Posterior cingulate gyrus (tissue), 11 donors: ENCODE measurements around the gene C7.

ENCODE experiments used
- DNase-seq, 10 donors: peaks; one replicate each; pipeline versions ENCODE4 v3.0.0 to v3.0.0-alpha.2; 2020 to 2021; ENCODE audit warnings: mixed read lengths in 3 of 10
- intact Hi-C: fragments of 100-400 bp; cut with DNase I; formaldehyde crosslinking; loops from one replicate; pipeline ENCODE4 v1.15.1; 2023

C7 gene

DNA sequence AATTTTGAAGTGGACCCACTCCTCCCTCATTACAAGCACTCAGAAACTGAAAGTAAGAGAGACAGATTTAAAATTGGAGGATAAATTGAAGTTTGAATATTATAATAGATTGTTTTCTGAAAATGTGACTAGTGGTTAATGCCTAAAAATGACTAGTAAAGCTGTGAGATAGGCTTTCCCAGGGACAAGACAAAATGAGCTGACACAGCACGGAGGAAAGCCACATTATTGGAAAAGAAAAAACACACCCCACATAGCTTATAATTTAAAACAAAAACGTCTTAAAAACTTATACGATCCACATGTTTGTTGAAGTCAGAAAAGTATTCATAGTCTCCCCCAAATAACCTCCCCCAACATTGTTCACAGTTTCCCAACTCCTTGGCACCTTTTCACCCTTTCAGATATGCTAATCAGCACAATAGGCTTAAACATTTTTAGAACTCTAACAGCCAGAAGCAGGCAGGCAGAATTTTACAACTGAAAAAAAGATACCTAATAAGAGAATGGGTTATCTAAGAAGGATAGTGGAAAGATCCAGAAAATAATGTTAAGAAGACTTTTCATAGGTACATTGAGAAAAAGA lies 6.1 kb downstream of the C7 start:
- intact Hi-C loops: no loop called here
- DNase-seq: no peak

DNA sequence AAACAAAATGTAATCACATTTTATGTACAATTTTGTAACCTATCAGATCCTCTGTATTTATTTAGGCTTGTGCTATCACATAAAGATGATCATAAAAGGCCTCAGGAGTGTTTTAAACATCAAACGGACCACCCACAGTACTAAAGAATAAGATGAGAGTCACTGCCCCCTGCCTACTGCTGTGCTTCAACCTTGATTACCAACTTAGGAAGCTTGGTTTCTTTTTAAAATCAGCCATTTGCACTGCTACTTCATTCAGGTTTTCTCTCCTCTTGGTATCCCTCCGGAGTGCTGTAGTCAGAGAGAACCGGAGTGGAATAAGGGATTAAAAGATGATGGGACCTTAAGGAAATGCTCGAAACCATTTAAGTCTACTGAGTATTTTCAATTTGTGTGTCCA lies 6.9 kb downstream of the C7 start:
- no peak for DNase-seq
- intact Hi-C loops: no loop called here

- no peak for DNase-seq
- intact Hi-C loops: no loop called here
Measured at GRCh38 chr5:40928886-40929448, 19.7 kb downstream of the C7 start.

DNA sequence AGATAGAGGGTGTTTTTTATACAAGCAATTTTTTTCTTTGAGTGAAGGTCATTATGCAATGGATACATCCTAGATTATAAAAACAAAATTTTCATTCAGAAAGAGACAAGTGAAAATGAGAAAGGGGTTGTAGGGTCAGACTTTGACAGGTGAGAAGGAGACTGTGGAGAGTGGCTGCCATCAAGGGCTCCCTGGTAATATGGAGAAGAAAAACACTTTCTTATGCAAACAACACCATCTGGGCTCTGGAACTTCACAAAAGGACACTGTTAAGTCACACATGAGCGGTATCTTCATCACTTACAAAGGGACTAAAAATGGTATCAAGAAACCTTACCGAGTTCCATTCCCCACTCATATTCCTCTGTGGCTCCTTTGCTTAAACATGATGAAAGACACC lies 23.5 kb downstream of the C7 start:
- no peak for DNase-seq
- intact Hi-C loops: no loop called here

GRCh38 chr5:40937075-40937474 lies 27.8 kb downstream of the C7 start:
- DNase-seq: no peak
- intact Hi-C loops: no loop called here

GRCh38 chr5:40939753-40940152 lies 30.5 kb downstream of the C7 start:
- intact Hi-C loops: no loop called here
- no peak for DNase-seq

GRCh38 chr5:40945111-40945510 lies 35.8 kb downstream of the C7 start:
- intact Hi-C loops: no loop called here
- no peak for DNase-seq

GRCh38 chr5:40955313-40955712 lies 46.0 kb downstream of the C7 start:
- no peak for DNase-seq
- intact Hi-C loops: no loop called here

- intact Hi-C loops: no loop called here
- no peak for DNase-seq
Measured at GRCh38 chr5:40957048-40957447, 47.8 kb downstream of the C7 start.

- no peak for DNase-seq
- intact Hi-C loops: no loop called here
Measured at GRCh38 chr5:40958811-40959210, 49.5 kb downstream of the C7 start.

DNA sequence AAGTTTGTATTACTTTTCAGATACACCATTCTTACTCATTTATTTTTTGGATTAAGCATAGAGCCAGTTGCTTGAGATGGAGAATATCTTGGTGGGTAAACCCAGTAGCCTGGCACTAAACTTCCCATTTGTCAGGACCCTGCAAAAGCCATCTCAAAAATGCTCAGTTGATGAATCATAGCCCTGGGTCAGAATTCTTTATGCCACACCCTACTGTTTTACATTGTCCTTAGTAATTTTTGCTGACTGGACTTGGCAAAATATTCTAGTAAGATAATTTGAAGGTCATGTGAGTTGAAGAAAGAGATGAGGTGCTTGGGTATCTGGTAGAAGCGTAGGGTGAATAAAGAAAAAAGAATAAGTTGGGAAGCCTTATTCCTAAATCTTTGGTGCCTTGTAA lies 50.7 kb downstream of the C7 start:
- DNase-seq: no peak

GRCh38 chr5:40962207-40962955 lies 53.1 kb downstream of the C7 start:
- DNase-seq: no peak
- intact Hi-C loops: no loop called here

More for the DNA sequence above, 50.7 kb downstream of the C7 start:
- intact Hi-C loops: no loop called here

- intact Hi-C loops: no loop called here
- DNase-seq: no peak
Measured at GRCh38 chr5:40972434-40972833, 63.1 kb downstream of the C7 start.

DNA sequence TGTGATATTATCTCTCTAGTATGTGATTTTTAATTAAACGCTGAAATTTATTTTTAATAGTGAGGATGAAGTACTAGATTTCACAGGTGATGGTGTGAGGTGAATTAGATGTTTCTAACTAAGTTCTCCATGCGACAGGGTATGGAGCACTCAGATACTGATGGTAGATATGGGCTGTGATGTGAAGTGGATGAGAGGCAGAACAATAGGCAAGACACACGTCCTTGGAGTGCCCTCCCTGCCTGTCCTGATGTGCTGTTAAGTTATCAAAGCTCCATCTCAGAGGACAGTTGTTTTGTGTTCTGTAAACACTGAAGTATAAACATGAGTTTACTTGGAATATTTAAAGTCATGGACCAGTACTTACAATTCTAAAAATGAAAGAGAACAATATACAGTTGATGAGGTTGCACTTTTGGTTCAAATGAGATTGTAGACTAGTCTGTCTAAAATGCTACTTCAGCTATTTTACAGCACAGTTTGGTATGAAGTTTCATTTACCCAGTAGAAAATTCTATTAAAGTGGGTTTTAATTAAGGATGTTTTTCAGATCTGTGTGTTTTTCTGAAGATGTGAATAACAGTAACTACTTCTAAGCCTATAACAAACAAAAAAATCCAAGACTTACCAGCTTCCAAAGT lies 64.2 kb downstream of the C7 start:
- intact Hi-C loops: no loop called here

DNA sequence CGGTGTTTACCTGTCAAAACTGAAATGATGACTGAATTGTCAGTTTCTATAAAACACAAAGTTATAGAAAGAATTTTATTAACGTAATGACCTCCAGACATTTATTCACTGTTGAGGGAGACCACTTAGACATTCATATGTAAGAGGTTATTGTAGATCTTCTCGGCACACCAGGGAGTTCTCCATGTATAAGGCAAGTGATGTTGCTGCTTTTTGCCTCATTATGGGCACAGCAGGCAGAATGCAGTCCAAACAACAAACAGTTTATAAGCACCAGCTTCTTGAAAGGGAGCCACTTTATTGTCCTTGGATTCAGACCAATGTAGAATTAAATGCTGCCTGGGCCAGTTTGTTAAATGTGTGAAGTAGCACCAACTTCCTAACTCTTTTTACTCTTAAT lies 66.7 kb downstream of the C7 start:
- no peak for DNase-seq
- intact Hi-C loops: no loop called here

More for the DNA sequence above, 64.2 kb downstream of the C7 start:
- no peak for DNase-seq

DNA sequence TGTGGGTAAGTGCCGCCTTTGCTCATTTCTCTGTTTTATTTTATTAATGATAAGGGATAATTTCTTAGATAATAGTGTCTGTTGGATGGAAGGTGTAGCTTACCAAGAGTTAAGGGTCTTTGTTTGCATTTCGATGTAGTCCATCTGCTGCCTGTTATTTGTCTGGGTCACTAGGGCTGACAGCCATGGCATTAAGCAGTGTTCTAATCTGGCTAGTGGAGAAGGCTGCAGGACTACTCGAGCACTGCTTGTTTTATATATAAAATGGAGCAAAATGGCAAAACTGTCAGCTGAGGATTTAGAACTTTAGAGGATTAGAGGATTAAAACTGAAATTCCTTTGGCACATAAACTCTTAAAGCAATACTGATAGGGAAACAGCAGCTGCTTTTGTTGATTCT lies 67.5 kb downstream of the C7 start:
- intact Hi-C loops: no loop called here

GRCh38 chr5:40981420-40981819 lies 72.1 kb downstream of the C7 start:
- DNase-seq: peak in 1 of 10 donors; percentile 59
- intact Hi-C loops: no loop called here

More for the DNA sequence above, 67.5 kb downstream of the C7 start:
- DNase-seq: no peak

- no peak for DNase-seq
- intact Hi-C loops: no loop called here
Measured at GRCh38 chr5:40983781-40984180, 74.5 kb downstream of the C7 start.

- intact Hi-C loops: no loop called here
- no peak for DNase-seq
Measured at GRCh38 chr5:40984884-40985283, 75.6 kb downstream of the C7 start.

DNA sequence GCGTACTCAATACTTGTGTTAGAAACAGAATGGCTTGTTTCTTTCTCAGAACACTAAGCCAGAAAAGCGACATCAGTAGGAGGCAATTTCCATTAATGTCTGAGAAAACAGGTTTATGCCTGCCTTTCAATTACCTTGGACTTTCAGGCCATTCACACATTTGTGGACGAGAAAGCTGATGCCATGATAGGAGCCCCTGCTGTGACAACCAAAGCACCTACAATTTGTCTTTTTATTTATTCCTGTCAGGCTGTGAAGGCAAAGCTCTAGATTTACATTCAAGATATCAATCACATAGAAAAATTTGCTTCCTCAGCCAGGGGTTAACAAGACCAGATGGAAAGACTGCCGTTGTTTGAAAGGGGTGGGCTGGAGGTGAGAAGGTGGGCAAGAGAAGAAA lies 76.2 kb downstream of the C7 start:
- intact Hi-C loops: no loop called here
- DNase-seq: no peak

DNA sequence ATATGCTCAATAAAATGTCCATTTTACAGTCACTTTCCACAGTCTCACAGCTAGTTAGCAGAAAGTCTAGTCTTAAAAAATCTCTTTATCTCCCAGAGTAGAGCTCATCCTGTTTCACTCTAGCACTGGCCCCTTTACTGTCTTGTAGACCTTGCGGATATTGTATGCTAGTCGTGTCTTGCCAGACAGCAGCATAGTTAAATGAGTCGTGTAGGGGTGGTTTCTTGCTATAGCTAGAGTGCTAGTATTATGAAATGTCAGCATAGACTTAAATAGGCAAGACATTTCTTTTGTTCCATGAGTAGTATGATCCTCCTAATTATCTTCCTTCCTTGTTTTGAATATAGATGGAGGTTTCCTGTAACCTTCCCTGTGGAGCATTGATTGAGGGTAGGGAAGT lies 77.4 kb downstream of the C7 start:
- intact Hi-C loops: no loop called here
- DNase-seq: no peak

DNA sequence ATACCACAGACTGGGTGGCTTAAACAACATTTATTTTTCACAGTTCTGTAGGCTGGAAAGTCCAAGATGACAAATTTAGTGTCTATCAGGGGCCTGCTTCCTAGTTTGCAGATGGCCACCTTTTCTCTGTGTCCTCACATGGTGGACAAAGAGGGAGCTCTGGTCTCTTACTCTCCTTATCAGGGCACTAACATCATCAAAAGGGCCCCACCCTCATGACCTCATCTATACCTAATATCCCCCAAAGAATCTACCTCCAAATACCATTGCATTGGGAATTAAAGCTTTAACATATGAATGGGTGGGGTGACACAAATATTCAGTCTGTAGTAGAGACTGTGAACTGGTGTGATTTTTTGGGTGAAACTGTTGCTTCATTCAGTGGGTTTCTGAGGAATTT lies 78.1 kb downstream of the C7 start:
- no peak for DNase-seq
- intact Hi-C loops: no loop called here
